GM10847 (cell line): ENCODE data around the gene DLL1.

Source experiments
- POLR2A ChIP-seq: IDR thresholded peaks from 2 replicates; pipeline ENCODE4 v1.6.1; 2011; ENCODE audit not compliant: insufficient read length; ENCODE audit errors: extremely low read depth

The DLL1 gene

DNA sequence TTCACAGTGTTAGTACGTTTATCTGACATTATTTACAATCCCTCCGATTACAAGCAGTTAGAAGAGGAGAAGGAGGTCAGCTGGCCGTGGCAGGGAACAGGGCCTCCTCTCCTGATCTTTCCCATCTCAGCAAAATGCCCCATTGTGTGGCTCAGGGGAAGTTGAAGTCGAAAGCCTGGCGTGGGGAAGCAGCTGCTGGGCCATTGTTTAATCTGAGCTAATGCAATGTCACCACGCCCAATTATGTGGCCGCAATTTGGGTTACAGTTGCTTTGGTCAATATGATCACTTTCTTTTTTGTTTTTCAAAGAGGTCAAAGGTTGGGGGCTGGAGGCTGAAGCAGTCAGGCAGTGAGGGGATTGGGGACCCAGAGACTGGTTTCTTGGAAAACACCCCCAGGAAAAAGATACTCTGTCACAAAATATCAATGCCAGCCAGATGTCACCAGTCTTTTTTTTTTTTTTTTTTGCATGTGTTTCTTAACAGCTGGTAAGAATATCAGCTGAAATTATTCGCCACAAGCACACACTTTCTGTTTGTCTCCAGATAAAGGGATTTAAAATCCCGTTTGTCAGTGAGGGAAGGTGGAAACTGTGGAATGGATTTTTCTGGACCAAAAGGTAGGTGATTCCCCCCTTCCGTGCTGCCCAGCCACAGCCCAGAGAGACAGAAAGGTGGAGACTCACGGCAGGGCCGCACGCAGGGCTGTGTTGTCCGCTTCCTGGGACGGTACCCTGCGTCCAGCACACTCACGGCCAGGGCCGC lies 24.6 kb downstream of the DLL1 start:
- no peak for TF ChIP-seq POLR2A

DNA sequence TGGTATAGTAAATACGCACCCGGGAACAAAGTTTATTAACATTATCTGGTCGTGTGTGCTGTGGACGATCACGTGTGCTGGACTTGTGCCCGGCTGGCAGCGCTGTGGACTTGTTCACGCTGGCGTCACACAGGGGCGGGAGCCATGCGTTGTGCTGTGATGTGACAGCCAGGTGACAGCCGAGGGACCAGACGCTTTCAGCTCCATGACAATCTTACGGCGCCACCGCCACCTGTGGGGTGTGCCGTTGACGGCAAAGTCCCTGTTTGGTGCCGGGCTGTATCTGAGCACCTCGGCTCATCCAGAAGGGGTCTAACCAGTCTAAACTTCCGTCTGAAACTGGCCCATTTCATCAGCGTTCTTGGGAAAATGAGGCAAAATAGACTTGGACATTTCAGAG lies 25.2 kb downstream of the DLL1 start:
- TF ChIP-seq POLR2A, result no peak

DNA sequence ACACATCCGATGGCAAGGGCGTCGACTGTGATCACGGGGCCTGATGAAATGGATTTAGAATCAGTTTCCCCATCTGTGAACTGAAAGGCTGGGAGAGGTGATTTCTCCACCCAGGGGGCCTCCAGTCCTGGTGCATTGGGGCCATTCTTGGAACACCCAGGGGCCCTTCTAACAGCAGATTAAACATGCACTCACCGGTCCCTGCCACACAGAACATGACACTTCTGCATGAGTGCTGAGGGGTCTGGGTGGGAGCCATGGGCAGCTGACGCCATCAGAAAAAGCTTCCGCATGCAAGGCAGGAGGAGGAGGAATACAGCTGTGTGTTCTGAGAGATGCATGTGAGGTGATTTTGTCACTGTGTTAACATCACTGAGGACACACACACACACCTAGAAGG lies 26.8 kb downstream of the DLL1 start:
- TF ChIP-seq POLR2A, result no peak

- no peak for TF ChIP-seq POLR2A
These were observed 27.5 kb downstream of the DLL1 start for GRCh38 chr6:170263410-170263809.

DNA sequence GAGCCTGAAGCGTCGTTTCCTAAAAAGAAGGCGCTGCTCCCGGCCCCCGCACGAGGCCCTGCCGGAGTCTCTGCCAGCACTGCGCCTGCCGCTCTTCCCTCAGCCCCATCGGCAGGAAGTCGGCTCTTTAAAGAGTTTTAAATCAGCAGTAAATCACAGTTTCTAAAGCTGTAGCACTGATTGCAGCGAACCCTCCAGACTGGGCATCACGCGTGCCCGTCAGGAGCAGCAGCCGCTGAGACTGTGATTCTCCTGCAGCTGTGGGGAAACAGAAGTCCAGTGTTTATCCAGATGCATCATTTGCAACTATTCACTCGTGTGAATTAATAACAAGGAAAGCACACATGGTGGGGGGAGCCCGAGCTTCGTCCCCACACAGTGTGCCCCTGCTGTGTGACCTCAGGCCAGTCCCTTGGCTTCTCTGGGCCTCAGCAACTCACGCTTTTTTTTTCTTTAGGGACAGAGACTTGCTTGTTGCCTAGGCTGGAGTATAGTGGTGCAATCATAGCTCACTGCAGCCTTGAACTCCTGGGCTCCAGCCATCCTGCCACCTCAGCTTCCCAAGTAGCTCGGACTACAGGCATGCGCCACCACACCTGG lies 28.3 kb downstream of the DLL1 start:
- no peak for TF ChIP-seq POLR2A

DNA sequence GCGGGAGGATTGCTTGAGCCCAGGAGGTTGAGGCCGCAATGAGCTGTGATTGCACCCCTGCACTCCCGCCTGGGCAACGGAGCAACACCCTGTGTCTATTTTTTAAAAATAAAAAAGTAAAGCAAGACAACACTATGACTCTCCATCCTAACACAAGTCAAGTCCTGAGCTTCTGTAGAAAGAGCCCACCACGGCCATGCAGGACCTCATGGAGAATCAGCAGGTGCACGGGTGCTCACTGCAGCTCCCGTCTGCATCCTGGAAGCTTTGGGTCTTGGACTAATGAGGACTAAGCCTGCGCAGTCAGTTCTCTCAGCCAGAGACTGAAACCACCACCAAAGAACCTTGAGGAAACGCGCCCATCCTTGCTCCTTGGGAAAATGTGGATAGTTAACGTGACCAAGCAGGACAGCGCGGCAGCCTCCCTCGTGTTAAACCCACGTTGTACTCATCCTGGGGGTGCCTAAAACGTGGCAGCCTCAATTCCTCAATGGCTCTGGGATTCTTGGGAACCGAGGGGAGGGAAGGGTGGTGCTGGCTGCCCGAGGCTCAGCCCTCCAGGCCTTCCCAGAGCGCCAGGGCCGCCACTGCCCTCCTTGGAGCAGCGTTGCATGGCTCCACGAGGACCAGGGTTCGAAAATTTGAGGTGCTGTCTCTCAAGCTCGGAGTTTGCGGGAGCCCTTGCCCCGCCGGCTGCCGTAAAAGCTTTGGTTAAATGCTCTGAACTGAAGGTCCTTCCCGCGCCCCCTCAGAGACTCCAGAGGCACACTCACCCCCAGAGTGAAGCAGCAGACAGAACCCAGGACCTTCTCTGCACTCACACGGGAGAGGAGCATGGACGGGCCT lies 29.0 kb downstream of the DLL1 start:
- TF ChIP-seq POLR2A, result no peak

- TF ChIP-seq POLR2A, result no peak
These were observed 30.2 kb downstream of the DLL1 start for GRCh38 chr6:170260686-170261085.

DNA sequence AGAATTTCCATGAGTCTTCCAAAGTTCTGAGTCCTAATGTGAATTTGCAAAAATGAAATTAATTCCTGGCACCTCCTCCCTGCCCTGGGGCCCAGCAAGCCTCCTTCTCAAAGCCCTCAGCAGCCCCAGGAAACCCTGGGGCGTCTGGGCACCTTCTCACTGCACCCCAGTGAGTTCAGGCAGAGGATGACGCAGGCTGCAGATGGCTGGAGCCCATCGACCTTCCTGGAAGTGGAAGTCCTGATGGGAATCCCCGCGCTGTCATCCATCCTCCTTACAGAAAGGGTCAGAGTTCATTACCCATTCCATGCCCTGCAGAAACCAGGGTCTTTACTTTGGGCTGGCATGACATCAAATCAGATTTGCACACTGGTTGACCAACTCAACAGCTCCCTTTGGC lies 31.6 kb downstream of the DLL1 start:
- no peak for TF ChIP-seq POLR2A

- no peak for TF ChIP-seq POLR2A
These were observed 32.5 kb downstream of the DLL1 start for GRCh38 chr6:170258407-170258806.

DNA sequence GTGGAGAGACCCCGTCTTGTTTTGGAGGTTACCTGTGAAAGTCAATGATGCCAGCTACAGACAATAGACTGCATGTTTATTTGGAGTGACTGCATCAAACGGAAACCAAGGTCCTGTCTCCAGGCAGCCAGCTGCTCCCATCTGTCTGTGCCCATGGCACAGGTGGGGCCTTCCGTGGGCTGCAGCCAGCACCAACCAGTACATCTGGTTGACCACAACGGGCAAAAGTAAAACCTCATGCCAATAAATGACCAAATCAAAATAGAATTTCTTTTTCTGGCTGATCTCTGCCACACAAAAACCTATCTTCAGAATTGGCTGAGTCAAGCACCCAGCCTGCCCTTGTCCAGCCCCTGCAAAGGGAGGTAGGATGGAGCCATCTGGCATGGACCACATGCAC lies 33.5 kb downstream of the DLL1 start:
- no peak for TF ChIP-seq POLR2A

DNA sequence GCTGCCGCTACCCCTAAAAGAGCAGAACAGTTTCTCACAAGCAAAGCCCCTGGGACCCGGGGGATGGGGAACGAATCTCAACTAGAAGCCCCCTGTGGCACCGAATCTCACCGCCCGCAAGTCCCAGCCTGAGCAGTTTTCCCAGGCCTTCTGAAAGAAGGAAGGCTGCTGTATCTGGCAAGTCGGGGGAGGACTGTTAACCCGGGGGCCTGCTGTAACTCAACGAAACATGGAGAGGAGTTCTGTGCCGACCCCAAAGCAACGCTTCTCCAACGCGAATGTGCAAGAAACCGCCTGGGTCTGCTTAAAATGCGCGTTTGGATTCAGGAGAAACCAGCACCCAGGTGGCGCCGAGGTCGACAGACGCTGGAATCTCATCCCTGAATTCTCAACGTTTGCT lies 34.2 kb downstream of the DLL1 start:
- no peak for TF ChIP-seq POLR2A

GRCh38 chr6:170255426-170256125 lies 35.3 kb downstream of the DLL1 start:
- TF ChIP-seq POLR2A, result no peak

DNA sequence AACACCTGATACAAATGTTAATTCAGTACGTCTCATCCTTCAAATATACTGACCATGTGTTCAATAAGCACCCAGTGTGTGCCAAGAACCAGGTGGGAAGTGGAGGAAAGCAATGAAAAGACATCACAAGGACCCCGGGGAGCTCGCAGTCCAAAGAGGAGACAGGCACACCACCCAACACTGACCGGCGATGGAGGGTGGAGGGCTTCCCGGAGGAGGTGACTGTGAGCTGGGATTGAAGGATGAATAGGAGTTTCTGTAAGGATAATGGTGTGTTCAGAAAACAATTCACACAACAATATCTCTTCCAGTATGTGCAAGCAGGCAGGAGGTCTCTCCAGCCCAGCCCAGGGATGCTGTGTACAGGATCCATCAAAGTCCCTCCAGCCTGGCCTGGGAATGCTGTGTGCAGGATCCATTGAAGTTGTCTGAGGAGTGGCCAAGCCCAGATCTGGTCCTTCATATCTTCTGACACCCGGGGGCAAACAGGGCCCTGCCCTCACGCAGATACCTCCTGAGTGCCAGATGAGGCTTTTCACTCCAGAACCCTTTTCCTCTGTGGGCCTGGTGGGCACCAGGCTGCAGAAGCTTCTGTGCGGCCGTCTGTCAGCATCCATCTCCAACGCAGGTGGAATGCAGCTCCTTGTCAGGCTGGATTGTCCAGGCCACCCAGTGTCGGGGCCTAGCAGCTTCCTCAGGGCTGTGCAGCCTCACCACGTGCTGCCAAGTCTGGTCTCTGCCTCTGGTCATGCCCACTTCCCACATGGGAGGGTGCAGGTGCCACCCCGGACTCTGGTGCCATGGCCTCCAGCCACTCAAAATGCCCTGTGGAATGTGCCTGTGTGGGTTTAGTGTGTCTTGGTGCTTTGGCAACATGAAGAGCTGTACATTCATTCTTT lies 36.3 kb downstream of the DLL1 start:
- TF ChIP-seq POLR2A, result no peak

GRCh38 chr6:170253910-170254269 lies 37.0 kb downstream of the DLL1 start:
- TF ChIP-seq POLR2A, result no peak
